NB4 (cell line): ENCODE measurements around the gene UBE2M.

Source experiments
- POLR2A ChIP-seq: IDR thresholded peaks from 2 replicates; pipeline ENCODE4 v1.6.1; 2011; ENCODE audit warnings: mild to moderate bottlenecking; ENCODE audit not compliant: insufficient read length; ENCODE audit errors: extremely low read depth
- TF ChIP-seq, protein P1 (sequence below): IDR thresholded peaks from one replicate; pipeline ENCODE4 v1.5.1; 2012; ENCODE audit warnings: low read depth, low read length
- TF ChIP-seq, protein P2 (sequence below): IDR thresholded peaks from 2 replicates; pipeline ENCODE4 v1.6.1; 2011; ENCODE audit warnings: low read depth, low read length

DNA sequence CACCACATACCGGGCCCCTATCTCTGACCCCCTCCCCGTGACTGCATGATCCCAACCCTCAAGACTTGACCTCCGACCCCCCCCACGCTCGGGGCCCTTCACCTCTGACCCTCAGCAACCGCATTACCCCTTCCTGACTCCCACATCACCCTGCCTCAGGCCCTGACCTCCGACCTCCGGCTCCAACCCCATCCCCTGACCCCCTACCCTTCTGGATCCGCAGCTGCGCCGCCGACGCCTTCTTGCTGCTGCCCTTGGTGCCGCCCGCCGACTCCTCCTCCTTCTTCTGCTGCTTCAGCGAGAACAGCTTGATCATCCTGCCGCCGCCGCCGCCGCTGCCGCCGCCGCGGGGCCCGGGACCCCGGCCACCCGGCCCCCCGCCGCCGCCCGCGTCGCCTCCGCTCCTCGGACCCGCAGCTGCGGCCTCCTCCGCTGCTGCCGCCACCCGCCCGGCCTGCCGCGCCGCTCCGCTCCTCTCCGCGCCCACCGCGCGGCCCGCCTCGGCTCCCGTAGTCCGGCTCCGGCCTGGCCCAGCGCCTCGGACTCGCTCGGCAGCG, at the start of gene UBE2M:
- TF ChIP-seq, protein P1, sequence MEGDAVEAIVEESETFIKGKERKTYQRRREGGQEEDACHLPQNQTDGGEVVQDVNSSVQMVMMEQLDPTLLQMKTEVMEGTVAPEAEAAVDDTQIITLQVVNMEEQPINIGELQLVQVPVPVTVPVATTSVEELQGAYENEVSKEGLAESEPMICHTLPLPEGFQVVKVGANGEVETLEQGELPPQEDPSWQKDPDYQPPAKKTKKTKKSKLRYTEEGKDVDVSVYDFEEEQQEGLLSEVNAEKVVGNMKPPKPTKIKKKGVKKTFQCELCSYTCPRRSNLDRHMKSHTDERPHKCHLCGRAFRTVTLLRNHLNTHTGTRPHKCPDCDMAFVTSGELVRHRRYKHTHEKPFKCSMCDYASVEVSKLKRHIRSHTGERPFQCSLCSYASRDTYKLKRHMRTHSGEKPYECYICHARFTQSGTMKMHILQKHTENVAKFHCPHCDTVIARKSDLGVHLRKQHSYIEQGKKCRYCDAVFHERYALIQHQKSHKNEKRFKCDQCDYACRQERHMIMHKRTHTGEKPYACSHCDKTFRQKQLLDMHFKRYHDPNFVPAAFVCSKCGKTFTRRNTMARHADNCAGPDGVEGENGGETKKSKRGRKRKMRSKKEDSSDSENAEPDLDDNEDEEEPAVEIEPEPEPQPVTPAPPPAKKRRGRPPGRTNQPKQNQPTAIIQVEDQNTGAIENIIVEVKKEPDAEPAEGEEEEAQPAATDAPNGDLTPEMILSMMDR, result no peak
- no peak for TF ChIP-seq POLR2A
- TF ChIP-seq, protein P2, sequence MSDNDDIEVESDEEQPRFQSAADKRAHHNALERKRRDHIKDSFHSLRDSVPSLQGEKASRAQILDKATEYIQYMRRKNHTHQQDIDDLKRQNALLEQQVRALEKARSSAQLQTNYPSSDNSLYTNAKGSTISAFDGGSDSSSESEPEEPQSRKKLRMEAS, result no peak
